ENCODE measurements around the gene VMAC. TPM values are rescaled to one million over a fixed set of nuclear protein-coding genes. Genes with fewer than 3 reads are reported as not detected.

The VMAC gene
- total RNA-seq, 2 donors from 2014 or later = 4.4 to 6.7 TPM

Other genes with a start within 250 kb of the VMAC start
- 10 to 100 TPM; 40.7 to 41.4 TPM for gene MICOS13, start 224.4 kb upstream of the VMAC start, total RNA-seq
- gene HSD11B1L, start 223.8 kb upstream of the VMAC start, total RNA-seq = 1 to 10 TPM; 1.8 to 3.6 TPM
- 100 to 1,000 TPM; 645 to 764 TPM for gene RPL36, start 214.6 kb upstream of the VMAC start, total RNA-seq
- gene LONP1, start 184.7 kb upstream of the VMAC start, total RNA-seq = 100 to 1,000 TPM; 151 to 267 TPM
- not detected for gene CATSPERD, start 184.2 kb upstream of the VMAC start, total RNA-seq
- gene PRR22, start 120.1 kb upstream of the VMAC start, total RNA-seq = 10 to 100 TPM in 1 of 2 donors, 1 to 10 TPM in 1; 8.5 to 21.5 TPM
- gene DUS3L, start 113.7 kb upstream of the VMAC start, total RNA-seq = 100 to 1,000 TPM in 1 of 2 donors, 10 to 100 TPM in 1; 90.1 to 155 TPM
- gene NRTN, start 99.8 kb upstream of the VMAC start, total RNA-seq = not detected
- not detected for gene FUT6, start 65.2 kb upstream of the VMAC start, total RNA-seq
- not detected for gene FUT3, start 53.4 kb upstream of the VMAC start, total RNA-seq
- gene FUT5, start 34.3 kb upstream of the VMAC start, total RNA-seq = not detected
- 100 to 1,000 TPM; 170 to 189 TPM for gene NDUFA11, start 1.1 kb upstream of the VMAC start, total RNA-seq
- gene CAPS, start 9.4 kb downstream of the VMAC start, total RNA-seq = 1 to 10 TPM; 7.6 to 8.6 TPM
- gene RANBP3, start 73.3 kb downstream of the VMAC start, total RNA-seq = 100 to 1,000 TPM in 1 of 2 donors, 10 to 100 TPM in 1; 96.5 to 119 TPM
- gene RFX2, start 205.6 kb downstream of the VMAC start, total RNA-seq = 1 to 10 TPM; 6.6 to 6.9 TPM
- not detected for gene ACSBG2, start 230.8 kb downstream of the VMAC start, total RNA-seq

Measured in natural killer cell treated with Interleukin-12 subunit alpha and Interleukin-12 subunit beta and Interleukin-15 and Interleukin-18, amount 100 ng/mL, for 72 hours (primary cell).